ENCODE measurements around the gene PAM.

PAM gene

DNA sequence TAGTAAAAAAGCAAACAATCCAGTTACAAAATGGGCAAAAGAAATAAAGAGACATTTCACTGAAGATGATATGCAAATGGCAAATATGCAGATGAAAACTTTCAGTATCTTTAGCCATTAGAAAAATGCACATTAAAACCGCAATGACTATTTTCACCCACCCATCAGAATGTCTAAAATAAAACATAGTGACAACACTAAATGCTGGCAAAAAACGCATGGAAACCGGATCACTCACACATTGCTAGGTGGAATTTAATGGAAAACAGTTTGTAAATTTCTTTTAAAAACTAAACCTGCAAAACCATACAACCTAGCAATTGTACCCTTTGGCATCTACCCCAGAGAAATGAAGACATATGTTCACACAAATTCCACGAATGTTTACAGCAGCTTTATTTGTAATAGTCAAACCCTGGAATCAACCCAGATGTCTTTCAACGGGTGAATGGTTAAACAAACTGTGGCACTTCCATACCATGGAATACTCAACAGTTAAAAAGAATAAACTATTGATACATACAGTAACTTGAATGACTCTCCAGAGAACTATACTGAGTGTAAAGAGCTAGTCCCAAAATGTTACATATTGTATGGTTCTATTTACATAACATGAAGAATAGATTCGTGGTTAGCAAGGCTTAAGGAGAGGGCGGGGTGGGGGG, 17.2 kb upstream of the PAM start:
- no peak for DNase-seq (ENCODE audit: low read depth)
- no peak for TF ChIP-seq CTCF (IDR thresholded peaks at IDR 0.05; ENCODE audit: low read length, missing control alignments)
- no peak overlapping the region for H3K4me3 ChIP-seq (replicated peaks; ENCODE audit: low read depth, low read length)

DNA sequence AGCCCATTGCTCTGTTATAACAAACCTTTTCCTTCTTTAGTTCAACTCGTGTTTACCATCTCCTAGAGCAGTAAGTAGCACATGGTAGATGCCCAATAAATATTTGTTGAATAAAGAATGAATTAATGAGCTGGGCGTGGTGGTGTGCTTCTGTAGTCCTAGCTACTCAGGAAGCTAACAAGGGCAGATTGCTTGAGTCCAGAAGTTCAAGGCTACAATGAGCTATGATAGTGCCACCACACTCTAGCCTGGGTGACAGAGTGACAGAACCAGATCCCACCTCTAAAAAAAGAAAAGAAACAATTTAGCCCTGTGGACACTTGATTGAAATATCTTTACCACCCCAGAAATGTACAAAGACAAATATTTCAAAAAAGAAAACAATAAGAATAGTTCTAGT, 14.6 kb upstream of the PAM start:
- TF ChIP-seq CTCF (IDR thresholded peaks at IDR 0.05; ENCODE audit: low read length, missing control alignments), result no peak
- no peak for DNase-seq (ENCODE audit: low read depth)
- no peak overlapping the region for H3K4me3 ChIP-seq (replicated peaks; ENCODE audit: low read depth, low read length)

- no peak for TF ChIP-seq CTCF (IDR thresholded peaks at IDR 0.05; ENCODE audit: low read length, missing control alignments)
- no peak for DNase-seq (ENCODE audit: low read depth)
- H3K4me3 ChIP-seq (replicated peaks; ENCODE audit: low read depth, low read length), result no peak overlapping the region
Measured at GRCh38 chr5:102742215-102742614, 12.9 kb upstream of the PAM start.

- no peak for DNase-seq (ENCODE audit: low read depth)
- TF ChIP-seq CTCF (IDR thresholded peaks at IDR 0.05; ENCODE audit: low read length, missing control alignments), result no peak
- H3K4me3 ChIP-seq (replicated peaks; ENCODE audit: low read depth, low read length), result no peak overlapping the region
Measured at GRCh38 chr5:102743900-102744299, 11.2 kb upstream of the PAM start.

- no peak for TF ChIP-seq CTCF (IDR thresholded peaks at IDR 0.05; ENCODE audit: low read length, missing control alignments)
- no peak for DNase-seq (ENCODE audit: low read depth)
- no peak overlapping the region for H3K4me3 ChIP-seq (replicated peaks; ENCODE audit: low read depth, low read length)
Measured at GRCh38 chr5:102747386-102748166, 7.5 kb upstream of the PAM start.

GRCh38 chr5:102749416-102750030, 5.6 kb upstream of the PAM start:
- no peak overlapping the region for H3K4me3 ChIP-seq (replicated peaks; ENCODE audit: low read depth, low read length)
- no peak for TF ChIP-seq CTCF (IDR thresholded peaks at IDR 0.05; ENCODE audit: low read length, missing control alignments)
- no peak for DNase-seq (ENCODE audit: low read depth)

Measured in fibroblast of pulmonary artery (primary cell).